GM13976 (cell line): Measurements from ENCODE around the gene MYL4.
A peak's percentile ranks its signal among the peaks of the same experiment; 100 is the strongest.

ENCODE experiments used
- DNase-seq: peaks from one replicate; pipeline ENCODE4 v3.0.0; 2012; ENCODE audit warnings: low spot score
- in situ Hi-C: fragments of 300-500 bp; cut with MboI; formaldehyde crosslinking; loops from one replicate; pipeline ENCODE4 v1.12.0; 2022; ENCODE audit warnings: low sequenced_read_pairs, mixed read lengths, inconsistent platforms; ENCODE audit not compliant: unreplicated experiment
- TF ChIP-seq, protein P1 (sequence below): IDR thresholded peaks from 2 replicates; pipeline ENCODE4 v1.5.1; 2012; ENCODE audit warnings: borderline replicate concordance, mild to moderate bottlenecking; ENCODE audit not compliant: insufficient read depth; ENCODE audit errors: extremely low read depth, missing control alignments, control extremely low read depth

Gene MYL4

DNA sequence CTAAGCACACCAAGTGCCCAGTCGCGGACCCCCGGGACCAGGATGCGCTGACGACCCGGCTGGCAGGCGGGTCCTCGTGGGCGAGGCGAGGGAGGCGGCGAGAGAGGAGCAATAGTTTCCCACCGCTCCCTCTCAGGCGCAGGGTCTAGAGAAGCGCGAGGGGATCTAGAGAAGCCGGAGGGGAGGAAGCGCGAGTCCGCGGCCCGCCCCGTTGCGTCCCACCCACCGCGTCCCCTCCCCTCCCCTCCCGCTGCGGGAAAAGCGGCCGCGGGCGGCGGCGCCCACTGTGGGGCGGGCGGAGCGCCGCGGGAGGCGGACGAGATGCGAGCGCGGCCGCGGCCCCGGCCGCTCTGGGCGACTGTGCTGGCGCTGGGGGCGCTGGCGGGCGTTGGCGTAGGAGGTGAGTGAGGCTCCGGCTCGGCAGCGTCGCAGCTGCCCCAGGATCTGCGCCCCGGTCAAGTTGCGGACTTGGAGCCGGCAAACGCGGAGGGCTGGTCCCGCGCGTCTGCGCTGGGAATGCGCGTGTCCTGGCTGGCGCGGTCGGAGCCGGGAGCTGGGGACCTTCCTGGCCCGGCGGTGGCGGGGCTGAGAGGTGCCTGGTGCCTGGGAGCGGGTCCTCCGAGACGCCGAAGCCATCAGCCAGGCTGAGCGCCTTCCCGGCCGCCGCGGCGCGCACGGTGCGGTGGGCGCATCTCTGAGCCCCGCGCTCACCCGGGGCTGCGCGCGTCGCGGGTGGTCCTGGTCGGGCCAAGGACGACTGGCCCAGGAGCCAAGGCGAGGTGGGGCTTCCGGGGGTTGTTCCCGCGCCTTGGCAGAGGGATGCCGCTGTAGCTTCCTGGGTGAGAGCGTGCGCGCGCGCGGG lies 44.6 kb downstream of the MYL4 start, which contains the start of gene ITGB3:
TSS of gene ITGB3 (plus strand) at position 287 of the 862 bp plus-strand sequence. CDS start at position 322, 35 bp downstream.
- DNase-seq = peak; percentile 88
- TF ChIP-seq, protein P1, sequence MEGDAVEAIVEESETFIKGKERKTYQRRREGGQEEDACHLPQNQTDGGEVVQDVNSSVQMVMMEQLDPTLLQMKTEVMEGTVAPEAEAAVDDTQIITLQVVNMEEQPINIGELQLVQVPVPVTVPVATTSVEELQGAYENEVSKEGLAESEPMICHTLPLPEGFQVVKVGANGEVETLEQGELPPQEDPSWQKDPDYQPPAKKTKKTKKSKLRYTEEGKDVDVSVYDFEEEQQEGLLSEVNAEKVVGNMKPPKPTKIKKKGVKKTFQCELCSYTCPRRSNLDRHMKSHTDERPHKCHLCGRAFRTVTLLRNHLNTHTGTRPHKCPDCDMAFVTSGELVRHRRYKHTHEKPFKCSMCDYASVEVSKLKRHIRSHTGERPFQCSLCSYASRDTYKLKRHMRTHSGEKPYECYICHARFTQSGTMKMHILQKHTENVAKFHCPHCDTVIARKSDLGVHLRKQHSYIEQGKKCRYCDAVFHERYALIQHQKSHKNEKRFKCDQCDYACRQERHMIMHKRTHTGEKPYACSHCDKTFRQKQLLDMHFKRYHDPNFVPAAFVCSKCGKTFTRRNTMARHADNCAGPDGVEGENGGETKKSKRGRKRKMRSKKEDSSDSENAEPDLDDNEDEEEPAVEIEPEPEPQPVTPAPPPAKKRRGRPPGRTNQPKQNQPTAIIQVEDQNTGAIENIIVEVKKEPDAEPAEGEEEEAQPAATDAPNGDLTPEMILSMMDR = peak; percentile 71
- in situ Hi-C loops = no loop called here

DNA sequence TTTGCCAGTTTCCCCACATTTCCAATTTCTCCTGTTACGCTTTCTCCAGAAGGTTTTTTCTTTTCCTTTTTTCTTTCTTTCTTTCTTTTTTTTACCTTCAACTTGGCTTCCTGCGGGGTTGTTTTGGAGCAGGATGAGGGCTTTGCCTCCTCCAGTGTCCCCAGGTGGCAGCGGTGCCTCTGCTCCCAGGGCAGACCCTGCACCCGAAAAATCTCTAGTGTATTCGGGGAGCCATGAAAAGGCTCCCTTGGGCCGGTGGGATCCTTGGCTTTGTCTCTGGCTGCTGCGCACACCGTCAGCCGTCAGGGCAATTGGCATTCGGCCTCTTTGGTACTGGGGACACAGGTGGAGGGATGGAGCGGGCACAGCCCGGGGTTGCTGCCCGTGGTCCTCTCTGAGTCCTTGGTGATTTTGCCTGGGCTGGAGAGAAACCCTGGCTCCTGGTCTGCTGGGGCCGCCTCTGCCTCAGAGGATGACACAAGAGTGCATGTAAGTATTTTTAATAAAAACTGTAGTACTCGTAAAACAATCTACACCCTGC lies 45.3 kb downstream of the MYL4 start:
- no peak for DNase-seq
- TF ChIP-seq, protein P1 = no peak
- in situ Hi-C loops = no loop called here

DNA sequence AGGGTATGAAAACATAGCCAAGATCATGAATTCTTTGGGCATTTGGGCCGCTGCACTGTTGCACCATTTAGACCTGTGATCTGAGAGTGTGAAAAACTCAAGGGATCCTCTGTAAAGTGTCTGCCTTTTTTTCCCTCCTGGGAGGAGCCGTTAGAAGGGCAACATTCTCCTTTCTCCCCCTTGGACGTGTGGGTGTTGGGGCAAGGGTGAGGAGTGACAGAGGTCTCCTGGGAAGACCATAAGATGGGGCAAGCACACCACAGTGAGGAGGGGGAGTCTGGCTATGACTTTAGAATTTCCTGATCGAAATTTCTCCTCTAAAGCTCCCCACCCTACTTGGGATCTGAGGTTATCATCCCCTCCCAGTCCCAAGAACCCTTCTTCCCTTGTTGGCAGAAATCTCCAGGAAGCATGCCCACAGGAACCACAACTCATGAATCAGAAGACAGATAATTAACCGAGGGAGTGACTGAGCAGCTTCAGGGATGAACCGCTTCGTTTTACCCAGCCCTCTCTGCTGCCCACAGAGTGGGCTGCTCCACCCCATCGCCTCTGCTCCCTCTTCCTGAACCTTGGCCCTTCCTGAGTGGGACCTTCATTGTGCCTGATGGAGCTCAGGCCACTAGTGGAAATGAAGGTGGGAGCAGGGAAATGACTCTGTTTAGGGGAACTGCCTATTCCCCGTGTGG lies 48.6 kb downstream of the MYL4 start:
- TF ChIP-seq, protein P1 = no peak
- in situ Hi-C loops = no loop called here
- no peak for DNase-seq

DNA sequence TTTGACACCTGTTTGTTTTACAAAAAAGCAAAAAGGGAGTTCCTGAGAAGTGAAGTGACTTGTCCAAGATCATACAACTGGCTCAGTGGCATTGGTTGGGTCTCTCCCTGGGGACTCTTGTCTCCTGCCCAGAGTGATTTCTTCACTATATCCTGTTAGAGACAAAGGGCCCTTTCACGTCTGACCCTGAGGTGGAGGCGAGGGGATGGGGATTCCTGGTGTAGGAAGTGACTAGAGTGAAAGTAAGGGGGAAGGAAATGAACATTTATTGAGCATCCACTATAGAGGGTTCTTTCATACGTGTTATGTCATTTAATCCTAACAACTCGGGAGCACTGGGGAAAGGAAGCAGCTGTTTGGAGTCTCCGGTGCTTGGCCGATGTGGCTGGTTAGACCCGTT lies 53.4 kb downstream of the MYL4 start:
- DNase-seq = no peak

DNA sequence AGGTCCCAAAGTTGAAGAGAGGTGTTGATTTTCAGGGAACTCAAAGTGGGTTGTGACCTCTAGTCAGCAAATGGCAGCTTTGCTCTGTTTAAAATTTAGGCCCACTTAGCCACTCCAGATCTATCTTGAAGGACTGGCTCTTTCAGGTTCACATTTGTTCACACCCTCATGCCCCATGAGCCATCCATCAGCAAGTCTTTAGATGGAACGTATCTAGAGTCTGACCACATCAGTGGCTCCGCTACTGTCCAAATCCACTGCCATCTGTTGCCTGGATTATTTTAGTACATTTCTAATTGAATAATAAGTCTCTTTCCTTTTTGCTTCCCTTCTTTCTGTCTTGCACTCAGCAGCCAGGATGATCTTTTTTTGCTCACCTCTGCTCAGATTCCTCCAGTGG lies 55.0 kb downstream of the MYL4 start:
- TF ChIP-seq, protein P1 = no peak
- in situ Hi-C loops = no loop called here
- DNase-seq = no peak

More for the DNA sequence above, 53.4 kb downstream of the MYL4 start:
- TF ChIP-seq, protein P1 = no peak
- in situ Hi-C loops = no loop called here

DNA sequence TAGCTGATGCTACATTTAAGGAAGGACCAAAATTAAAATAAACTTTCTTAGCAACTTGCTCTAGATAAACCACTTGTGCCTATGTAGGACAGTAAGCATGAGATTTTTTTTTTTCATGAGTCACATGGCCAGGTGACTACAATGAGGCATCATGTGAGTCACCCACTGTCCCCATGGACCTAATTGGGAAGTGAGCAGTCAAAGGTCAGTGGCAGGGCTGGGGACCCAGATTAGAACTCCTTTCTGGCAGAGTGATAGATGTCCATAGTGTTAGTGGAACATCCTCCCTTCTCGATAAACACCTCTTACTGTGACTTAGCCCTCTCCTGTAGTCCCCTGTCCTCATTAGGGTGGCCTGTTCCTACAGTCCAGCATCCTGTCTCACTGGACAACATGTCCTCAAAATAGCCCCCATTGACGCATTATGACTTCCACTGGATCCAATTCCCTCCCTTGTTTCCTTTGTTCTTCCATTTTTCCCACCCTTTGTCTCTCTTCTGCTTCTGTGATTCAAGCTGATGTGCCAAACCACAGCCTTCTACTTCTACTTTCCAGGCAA lies 56.9 kb downstream of the MYL4 start:
- no peak for DNase-seq
- in situ Hi-C loops = no loop called here
- TF ChIP-seq, protein P1 = no peak
